Forelimb muscle (tissue), 1 donor: ENCODE measurements around the gene OTUD1. TPM values are rescaled to one million over a fixed set of nuclear protein-coding genes. Genes with fewer than 3 reads are reported as not detected.

ENCODE experiments used
- DNase-seq: peaks from one replicate; pipeline ENCODE4 v3.0.0-alpha.2; 2013; ENCODE audit warnings: low read depth
- polyA plus RNA-seq: library from polyadenylated mRNA; unstranded; fragments of 120-200 nt; gene quantifications from one replicate; pipeline ENCODE4 v1.2.1, GENCODE V29; 2013; ENCODE audit not compliant: insufficient read length

The OTUD1 gene
- polyA plus RNA-seq, 1 donor, result 100 TPM

GRCh38 chr10:23467548-23467947 is 28.7 kb downstream of the OTUD1 start:
- DNase-seq, result no peak

GRCh38 chr10:23469596-23470237 is 30.8 kb downstream of the OTUD1 start:
- DNase-seq, result no peak

GRCh38 chr10:23472181-23472580 is 33.3 kb downstream of the OTUD1 start:
- DNase-seq, result no peak

GRCh38 chr10:23474081-23474480 is 35.2 kb downstream of the OTUD1 start:
- no peak for DNase-seq

DNA sequence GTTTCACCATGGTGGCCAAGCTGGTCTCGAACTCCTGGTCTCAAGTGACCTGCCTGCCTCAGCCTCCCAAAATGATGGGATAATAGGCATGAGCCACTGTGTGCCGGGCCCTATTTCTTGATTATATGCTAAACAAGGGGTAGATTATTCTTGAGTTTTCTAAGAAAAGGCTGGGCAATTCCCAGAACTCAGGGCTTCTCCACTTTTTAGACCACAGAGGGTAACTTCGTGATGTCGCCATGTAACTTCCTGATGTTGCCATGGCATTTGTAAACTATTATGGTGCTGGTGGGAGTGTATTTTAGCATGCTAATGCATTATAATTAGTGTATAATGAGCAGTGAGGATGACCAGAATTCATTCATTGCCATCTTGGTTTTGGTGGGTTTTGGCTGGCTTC is 35.8 kb downstream of the OTUD1 start:
- no peak for DNase-seq

GRCh38 chr10:23478570-23478969 is 39.7 kb downstream of the OTUD1 start:
- no peak for DNase-seq

DNA sequence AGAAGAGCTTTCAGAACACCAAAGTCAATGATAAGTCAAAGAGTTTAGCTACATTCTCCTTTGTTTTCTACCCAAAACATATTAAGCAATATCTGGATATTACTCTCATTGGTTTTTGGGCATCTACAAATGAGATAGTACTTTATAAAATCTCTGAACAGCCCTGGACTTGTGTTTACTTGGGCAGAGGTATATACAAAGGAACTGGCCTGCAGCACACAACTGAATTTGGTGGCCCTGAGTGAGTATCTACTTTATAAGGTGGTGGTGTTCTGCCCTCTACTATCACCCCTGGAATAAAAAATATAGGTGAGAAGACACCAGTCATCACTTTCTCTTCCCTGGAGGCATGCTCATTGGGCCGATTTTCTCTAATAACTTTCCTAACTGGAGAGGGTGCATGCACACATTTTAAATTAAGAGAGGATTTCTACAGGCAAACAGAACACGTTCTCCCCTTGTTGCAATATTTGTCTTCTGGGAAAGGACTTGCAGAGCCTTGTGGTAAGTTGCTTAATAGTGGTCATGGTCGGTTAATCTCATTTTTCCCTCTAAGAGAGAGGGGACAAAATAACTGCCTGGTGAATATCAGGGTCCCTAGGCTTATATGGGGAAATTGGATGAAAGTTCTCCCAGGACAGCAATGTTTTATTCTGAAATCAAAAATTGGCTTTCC is 41.1 kb downstream of the OTUD1 start:
- no peak for DNase-seq

DNA sequence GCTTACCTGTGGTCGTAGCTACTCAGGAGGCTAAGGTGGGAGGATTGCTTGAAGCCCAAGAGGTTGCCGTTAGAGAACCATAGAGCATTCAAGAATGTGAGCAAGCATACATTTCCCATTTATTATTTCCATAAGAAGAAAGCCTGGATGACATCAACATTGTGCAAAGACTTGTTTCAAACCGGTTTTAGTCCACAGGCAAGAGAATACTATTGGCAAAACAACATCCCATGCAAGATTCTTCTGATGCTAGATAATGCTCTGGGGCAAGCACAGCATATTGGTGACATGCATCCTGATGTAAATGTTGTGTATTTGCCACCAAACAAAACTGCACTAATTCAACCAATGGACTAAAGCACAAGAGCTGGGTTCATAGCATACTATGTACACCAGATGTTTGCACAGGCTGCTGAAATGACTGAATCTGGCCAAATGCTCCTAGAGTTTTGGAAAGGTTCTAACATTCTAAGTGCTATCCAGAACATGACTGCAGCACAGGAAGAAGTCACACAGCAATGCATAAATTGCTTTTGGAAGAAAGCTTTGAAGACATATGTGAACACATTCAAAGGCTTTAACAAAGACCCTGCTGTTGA is 42.6 kb downstream of the OTUD1 start:
- no peak for DNase-seq

DNA sequence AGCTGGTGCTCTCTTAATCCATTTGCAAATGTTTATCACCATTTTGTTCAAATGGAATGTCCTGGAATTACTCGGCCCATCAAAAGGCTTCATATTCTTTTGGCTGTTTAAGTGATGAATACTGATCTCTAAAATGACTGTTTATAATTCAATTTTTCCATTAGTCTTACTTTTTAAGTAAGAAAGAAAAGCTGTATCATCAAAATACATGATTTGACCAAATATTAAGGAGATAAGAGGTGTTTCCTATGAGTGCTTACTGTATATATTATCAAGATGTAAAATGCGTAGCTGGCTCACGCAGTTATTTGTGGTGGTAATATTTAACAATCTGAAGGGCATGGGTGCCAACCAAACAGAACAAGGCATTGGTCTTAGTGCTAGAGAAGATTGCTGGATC is 51.2 kb downstream of the OTUD1 start:
- no peak for DNase-seq

Other genes with a start within 250 kb of the OTUD1 start
- gene PTF1A, start 246.8 kb upstream of the OTUD1 start, polyA plus RNA-seq, result not detected
- 0.11 TPM for gene C10orf67, start 94.3 kb upstream of the OTUD1 start, polyA plus RNA-seq